HG02678 (cell line): ENCODE measurements around the gene NFIC.
A peak's percentile ranks its signal among the peaks of the same experiment; 100 is the strongest.
"Not testable (repeated sequence)": the region's sequence is repeated elsewhere in the genome, so short reads cannot be mapped to it uniquely, and the experiment has no call there.

ENCODE experiments used
- ATAC-seq: cut with Tn5 transposase; IDR thresholded peaks from one replicate; pipeline ENCODE4 v1.9.1; 2021; ENCODE audit warnings: mild to moderate bottlenecking, moderate library complexity; ENCODE audit not compliant: unreplicated experiment

Gene NFIC

DNA sequence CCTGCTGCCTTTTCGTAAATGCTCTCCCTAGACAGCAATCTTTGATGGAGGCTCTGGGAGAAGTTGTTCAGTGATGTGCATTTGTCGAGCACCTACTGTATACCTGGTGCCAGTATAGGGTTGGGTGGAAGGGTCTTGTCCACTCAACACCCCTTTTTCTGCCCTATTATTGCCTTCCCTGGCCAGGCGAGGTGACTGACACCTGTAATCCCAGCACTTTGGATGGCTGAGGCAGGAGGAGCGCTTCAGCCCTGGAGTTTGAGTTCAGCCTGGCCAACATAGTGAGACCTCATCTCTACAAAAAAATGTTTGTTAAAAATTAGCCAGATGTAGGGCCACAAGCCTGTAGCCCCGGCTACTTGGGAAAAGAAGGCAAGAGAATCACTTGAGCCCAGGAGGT is 49.3 kb downstream of the NFIC start:
- no peak for ATAC-seq

DNA sequence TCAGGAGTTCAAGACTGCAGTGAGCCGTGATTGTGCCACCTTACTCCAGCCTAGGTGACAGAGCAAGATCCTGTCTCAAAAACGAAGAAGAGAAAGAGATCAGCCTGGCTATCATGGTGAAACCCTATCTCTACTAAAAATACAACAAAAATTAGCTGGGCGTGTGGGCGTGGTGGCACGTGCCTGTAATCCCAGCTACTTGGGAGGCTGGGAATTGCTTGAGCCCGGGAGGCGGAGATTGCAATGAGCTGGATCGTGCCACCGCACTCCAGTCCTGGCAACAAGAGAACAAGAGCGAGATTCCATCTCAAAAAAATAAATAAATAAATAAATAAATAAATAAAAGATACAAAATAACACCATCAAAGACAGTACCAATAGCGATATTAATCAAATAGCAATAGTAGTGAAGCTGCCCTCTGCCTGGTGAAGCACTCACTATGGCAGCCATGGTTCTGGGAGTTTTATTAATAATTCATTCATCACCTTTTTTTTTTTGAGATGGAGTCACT is 53.9 kb downstream of the NFIC start:
- ATAC-seq = no peak

DNA sequence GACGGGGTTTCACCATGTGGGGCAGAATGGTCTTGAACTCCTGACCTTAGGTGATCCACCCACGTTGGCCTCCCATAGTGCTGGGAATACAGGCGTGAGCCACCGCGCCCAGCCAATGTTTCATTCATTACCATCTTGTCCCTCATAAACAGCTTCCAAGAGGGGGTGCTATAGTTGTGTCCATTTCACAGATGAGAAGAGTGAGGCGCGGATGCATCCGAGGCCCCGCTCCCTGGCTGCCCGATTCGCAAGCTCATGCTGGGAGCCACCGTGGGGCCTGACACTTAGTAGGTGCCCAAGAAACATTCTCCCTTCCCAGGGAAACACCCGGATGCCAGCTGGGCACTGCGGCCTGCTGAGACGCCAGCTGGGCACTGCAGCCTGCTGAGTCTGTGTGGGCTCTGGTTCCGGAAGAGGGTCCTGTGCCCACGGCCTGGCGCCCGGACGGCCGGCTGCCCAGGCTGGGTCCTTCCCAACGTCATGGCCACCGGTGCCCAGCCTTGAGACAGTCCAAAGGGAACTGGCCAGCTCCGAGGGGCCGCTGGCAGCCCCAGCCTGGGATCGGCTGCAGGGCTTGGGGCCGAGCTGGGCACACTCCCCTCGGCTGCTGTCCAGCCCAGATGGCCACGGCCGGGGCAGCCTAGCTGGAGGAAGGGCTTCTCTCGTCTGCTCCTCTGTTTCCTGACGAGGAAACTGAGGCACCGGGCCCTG is 54.7 kb downstream of the NFIC start:
- ATAC-seq = no peak

DNA sequence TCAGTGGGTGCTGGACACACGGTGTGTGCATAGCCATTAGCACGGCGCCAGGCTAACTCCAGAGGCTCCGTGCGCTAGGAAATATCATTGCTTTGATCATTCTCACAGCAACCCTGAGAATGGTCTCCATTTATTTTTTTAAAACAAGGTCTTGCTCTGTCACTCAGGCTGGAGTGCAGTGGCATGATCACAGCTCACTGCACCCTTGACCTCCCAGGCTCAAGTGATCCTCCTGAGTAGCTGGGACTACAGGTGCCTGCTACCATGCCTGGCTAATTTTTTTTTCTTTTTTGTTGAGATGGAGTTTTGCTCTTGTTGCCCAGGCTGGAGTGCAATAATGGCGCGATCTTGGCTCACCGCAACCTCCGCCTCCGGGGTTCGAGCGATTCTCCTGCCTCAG is 55.3 kb downstream of the NFIC start:
- not testable (repeated sequence) for ATAC-seq

DNA sequence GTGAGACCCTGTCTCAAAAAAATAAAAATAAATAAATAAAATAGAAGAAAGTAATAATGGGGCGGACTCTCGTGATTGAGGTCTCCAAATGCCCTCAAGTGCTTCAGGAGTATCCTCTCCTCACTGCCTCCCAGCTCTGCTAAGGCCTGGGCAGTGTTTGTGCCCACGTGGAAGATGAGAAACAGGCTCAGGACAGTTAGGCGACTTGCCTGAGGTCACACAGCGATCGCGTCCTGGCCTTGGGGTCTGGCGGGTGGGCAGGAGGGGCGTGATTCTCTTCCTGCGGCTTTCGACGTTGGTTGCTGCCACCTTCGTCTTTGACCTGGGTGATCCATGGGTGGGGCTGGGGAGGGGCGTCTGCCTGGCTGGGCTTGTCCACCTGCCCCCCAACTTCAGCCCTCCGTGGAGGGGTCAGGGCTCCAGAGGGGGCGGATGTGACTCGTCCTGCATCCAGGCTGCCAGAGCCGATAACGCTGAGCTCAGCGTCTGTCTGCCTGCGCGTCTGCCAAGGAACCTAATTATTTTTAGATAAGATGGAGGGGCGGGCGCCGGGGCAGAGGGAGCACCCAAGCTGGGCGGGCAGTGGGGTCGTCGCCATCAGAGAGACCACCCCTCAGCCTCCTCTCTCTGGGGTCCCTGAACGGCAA is 56.9 kb downstream of the NFIC start:
- ATAC-seq = no peak

DNA sequence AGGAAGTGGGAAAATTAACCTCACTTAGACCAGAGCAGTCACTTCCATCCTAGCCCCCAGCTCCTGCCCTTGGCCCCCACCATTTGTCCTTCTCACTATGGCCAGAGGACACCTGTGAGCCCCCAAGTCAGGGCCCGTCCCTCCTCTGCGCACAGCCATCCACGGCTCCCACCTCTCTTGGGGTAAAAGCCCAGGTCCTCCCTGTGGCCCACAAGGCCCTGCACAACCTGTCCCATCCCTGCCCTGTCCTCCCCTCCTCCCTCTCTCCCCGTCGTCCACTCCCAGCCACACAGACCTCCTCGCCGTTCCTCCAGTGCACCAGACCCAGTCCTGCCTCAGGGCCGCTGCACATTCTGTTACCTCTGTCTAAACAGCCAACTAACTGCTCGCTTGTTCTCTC is 60.0 kb downstream of the NFIC start:
- no peak for ATAC-seq

DNA sequence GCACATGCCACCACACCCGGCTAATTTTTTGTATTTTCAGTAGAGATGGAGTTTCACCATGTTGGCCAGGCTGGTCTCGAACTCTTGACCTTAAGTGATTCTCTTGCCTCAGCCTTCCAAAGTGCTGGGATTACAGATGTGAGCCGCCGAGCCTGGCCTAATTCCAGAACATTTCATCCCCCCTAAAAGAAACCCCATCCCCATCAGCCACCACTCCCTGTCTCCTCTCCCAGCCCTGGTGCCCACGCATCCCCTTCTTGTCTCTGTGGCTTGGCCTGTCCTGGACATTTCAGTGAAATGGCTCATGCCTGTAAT is 63.9 kb downstream of the NFIC start:
- ATAC-seq = not testable (repeated sequence)

DNA sequence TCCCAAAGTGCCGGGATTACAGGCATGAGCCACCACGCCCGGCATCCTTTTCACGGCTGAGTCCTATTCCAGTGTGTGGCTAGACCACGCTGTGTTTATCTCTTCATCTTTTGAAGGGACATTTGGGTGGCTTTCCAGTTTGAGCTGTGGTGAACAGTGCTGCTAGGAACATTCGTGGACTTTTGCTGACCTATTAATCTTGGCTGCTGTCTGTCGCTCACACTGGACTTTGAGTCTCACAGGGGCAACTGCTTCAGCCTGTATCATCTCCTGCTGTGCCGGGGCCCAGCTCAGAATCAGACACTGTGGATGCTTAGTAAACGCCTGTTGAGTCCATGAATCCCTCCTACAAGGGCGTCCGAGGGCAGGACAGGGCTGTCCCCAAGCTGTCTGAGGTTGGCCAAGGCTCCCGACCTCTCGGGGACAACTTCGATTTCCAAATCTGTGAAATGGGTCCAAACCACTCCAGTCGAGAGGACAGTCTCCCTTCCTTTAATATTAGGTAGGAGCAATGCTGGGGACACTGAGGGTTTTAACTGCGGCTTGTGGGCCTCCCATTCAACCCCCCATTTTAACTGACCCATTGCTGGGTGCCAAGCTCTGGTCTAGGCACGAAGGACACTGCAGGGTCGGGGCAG is 65.5 kb downstream of the NFIC start:
- ATAC-seq = no peak

DNA sequence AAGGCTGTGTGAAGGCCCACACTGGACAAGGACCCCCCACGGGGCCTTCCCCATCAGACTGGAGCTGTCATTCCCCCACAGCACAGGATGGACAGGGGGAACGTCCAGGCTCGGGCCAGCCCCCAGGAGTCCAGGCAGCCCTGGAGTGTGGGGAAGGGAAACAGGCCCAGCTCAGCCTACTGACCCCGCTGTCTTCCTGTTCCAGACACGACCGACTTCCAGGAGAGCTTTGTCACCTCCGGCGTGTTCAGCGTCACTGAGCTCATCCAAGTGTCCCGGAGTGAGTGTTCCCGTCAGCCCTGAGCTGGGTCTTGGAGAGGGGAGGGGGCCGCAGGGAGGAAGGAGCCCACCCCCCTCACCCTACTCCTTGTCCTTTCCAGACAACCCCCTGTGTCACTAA is 66.9 kb downstream of the NFIC start:
- ATAC-seq = no peak

DNA sequence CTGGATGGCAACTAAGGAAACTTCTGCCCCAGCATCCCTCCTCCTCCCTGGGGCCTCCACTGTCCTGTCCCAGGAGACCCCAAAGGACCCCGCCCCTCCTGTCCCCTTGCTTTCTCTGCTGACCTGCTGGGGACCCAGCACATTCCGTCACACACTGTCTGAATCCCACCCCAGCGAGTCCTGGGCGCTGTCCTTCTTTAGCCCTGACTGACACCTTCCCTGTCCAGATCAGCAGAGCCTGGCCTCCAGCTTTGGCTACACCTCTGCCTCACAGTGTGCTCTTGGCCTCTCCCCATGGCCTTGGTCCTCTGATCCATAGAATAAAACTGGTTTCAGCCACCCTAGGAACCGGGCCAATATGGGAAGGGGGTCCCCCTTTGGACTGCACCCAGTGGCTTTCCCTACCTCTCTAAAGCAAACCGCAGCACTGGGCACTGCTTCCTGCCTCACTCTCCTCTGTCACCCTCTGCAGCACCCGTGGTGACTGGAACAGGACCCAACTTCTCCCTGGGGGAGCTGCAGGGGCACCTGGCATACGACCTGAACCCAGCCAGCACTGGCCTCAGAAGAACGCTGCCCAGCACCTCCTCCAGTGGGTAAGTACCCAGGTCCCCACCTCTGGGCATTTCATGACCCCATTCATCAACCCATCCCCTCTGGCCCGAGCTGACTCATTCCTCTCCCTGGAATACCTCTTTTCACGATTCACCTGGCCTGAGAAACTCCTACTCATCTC is 67.6 kb downstream of the NFIC start:
- no peak for ATAC-seq

DNA sequence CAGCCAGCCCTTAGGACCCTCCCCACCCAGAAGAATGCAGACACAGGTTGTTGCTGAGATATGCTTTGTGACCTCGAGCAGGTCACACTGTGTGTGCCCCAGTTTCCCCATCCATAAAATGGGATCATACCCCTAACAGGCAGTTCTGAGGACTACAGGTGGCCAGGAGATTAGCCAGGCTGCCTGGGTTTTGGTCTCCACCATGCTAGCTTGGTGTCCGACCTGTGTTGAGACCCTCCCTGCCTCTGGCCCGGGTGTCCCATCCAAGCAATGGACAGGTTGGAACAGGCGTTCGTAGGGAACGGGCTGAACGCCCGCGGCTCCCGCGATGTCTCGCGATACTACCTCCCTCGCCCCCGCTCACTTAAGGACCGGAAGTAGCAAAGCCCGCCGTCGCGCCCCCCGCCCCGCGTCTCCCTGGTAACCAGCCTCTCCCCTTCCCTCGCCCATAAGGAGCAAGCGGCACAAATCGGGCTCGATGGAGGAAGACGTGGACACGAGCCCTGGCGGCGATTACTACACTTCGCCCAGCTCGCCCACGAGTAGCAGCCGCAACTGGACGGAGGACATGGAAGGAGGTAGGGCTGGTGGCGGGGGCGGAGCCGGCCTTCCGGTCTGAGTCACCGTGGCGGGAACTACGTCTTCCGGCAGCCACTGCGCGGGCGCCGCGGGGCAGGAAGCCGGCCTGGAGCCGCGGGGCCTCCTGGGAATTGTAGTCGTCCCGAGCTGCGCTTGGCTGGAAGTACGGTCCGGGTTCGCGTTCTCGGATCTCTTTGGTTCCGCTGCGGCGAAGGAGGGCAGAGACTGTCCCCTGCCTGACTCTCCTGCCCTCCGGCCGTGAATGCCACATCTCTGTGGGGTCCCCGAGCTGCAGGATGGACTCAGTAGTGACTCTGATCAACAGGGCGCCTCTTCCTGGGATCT is 68.5 kb downstream of the NFIC start:
- peak; percentile 88 for ATAC-seq

DNA sequence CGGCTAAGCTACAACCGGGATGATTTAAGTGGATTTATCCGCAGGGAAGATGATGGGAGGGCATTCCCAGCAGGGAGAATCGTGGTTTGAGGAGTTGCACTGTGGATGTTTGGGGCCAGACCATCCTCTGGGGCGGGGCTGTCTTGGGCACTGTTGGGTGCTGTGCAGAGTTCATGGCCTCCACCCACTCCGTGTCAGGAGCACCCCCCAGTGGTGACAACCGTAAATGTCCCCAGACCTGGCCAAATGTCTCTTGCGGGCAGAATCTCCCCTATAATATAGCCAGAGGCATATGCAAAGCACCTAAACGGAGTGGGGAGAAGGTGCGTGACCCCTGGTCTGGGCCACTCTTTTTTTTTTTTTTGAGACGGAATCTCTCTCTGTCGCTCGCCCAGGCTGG is 73.7 kb downstream of the NFIC start:
- no peak for ATAC-seq

DNA sequence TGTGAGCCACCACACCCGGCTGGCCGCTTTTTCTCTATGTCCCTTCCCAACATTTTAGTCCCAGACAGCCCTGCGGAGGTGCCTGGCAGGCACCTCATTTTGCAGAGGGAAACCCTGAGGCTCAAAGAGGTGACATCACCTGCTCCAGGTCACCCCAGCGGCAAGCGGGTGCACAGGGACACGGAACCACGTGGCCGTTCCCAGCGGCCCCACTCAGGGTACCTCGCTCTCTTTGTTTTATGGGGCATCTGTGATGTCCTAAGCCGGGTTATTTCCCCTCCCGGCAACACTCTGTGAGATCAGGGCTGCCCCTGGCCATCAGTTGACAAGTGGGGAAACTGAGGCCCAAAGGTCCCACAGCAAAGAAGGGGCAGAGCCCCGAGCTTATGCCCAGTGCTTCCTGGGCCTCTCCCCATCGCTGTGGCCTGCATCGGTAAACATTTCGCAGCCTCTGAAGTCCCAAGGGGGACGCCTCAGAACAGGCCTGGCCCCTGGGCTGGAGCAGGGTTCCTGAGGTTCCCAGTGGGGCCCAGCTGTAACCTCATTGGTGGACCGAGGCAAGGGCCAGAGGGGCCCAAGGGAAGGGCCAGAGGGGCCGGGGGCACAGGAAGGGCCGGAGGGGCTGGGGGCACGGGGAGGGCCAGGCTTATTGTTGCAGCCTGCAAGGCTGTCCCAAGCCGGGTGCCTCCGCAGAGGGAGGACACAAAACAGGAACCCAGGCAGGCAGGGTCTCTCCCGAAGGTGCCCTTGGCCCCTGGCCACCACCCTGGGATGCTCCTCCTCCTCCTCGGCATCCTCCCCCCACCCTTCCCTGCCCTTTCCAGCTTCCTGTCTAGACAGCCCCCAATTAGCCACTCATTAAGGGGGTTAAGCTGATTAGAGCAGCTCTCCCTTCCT is 75.0 kb downstream of the NFIC start:
- ATAC-seq = no peak

DNA sequence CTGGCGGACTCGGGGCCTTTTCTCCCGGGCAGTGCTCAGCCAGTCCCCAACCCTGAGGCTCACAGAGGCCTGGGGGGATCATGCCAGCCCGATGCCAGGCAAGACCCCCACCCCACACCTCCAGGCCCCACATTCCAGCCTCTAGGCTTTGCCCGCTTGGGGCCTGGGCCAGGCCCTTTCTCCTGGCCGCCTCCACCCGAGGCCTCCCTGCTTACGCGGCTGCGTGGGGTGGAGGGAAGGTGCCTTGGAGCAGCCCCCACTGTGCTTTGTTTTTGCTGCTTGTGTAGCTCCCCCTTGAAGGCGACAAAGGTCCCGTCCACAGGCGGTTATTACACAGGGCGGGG is 75.6 kb downstream of the NFIC start:
- no peak for ATAC-seq

DNA sequence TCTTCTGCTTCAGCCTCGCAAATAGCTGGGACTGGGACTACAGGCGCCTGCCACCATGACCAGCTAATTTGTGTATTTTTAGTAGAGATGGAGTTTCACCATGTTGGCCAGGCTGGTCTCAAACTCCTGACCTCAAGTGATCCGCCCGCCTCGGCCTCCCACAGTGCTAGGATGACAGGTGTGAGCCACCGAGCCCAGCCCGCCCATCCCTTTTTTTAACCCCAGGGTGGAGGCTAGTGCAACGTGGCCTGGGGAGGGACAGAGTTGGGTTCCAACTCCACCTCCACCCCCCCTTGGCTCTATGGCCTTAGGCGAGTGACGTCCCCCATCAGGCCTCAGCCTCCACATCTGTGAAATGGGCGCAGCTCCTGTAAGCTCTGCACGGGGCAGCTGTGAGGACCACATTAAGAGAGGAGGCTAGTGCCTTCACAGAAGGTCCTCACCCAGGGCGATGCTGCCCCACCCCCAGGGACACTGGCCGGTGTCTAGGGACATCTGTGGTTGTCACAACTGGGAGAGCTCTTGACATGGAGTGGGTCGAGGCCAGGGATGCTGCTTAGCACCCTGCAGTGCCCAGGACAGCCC is 76.2 kb downstream of the NFIC start:
- no peak for ATAC-seq

DNA sequence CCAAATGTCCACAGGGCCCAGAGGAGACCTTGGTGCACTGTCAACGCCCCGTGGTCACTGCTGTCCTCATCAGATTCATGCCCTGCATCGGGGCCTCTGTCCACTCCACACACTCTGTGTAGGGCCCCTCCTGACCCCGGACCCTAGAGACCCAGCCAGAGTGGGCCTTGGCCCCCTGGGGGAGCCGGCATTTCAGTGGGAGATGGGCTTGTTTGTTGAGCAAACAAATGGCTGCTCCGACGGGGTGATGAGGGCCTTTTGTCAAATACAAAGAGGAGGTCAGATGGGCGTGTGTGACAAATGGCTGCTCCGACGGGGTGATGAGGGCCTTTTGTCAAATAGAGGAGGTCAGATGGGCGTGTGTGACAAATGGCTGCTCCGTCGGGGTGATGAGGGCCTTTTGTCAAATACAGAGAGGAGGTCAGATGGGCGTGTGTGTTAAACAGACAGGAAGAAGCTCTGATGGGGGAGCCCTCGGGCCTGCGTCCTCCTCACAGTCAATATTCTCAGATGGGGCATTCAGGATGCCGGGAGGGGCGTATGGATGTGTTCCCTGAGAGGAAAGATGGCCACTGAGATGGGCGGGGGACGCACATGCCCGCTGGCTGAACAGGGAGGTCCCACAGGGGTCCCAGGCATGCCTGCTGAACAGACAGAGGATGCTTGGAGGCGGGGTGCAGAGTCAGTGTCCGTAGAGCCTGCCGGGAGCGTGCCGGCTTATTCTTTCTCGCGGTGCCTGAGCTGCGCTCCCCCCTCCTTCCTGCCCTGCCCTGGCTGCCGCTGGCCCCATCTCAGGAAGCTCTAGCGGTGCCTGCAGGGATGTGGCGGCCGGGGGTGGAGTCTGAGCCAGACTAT is 77.7 kb downstream of the NFIC start:
- no peak for ATAC-seq

DNA sequence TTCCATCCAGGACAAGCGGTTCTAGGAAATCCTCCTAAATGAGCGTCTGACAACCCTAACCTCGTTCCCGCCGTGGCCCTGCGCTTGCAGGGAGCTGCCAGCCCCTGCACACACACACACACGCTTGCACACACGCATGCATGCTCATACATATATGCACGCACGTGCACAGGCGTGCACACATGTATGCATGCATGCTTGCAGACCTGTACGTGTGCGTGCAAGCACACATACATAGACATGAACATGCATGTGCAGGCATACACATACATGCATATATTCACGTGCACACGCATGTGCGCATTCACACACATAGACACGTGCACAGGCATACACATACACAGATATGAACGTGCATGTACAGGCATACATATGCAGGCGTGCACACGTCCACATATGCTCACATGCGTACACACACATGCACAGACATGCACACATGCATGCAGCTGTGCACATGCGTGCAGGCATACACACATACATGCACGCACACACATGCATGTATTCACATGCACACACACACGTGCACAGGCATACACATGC is 78.4 kb downstream of the NFIC start:
- no peak for ATAC-seq

DNA sequence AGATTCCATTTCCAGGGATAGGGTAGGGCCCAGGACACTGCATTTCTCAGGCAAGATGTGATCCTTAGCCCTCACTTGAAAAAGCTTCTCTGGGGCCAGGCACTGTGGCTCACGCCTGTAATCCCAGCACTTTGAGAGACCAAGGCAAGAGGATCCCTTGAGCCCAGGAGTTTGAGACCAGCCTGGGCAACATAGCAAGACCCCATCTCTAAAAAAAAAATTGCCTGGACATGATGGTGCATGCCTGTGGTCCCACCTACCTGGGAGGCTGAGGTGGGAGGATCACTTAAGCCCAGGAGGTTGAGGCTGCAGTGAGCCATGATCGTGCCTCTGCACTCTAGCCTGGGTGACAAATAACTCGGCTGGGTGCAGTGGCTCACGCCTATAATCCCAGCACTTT is 80.3 kb downstream of the NFIC start:
- ATAC-seq = not testable (repeated sequence)
